A549 (cell line): ENCODE data around the gene DAB1.

Source experiments
- BHLHE40 ChIP-seq: IDR thresholded peaks from 2 replicates; pipeline ENCODE4 v1.6.1; 2012; ENCODE audit warnings: low read depth, low read length, inconsistent platforms
- CTCF ChIP-seq: fragments of >200 bp; sonication (Bioruptor Twin); formaldehyde crosslinking; IDR thresholded peaks from 3 replicates; pipeline ENCODE4 v1.5.1; 2016
- EP300 ChIP-seq, 2 experiments: fragments of >200 bp; sonication (Bioruptor Twin); formaldehyde crosslinking; IDR thresholded peaks; 2 replicates in 1 of 2; 3 replicates in 1 of 2; pipeline ENCODE4 v1.6.1; 2016 to 2017
- HOXB13 ChIP-seq: fragments of 250-450 bp; sonication (Bioruptor Pico); IDR thresholded peaks from 2 replicates; pipeline ENCODE4 v1.5.0; 2020; ENCODE audit warnings: low read depth, mild to moderate bottlenecking, moderate library complexity
- KDM1A ChIP-seq: fragments of 200-600 bp; sonication (generic); IDR thresholded peaks from 2 replicates; pipeline ENCODE4 v1.6.1; 2016; ENCODE audit warnings: low read depth, mild to moderate bottlenecking
- MAX ChIP-seq: IDR thresholded peaks from 2 replicates; pipeline ENCODE4 v1.6.1; 2012
- NR3C1 ChIP-seq: fragments of >200 bp; sonication (Bioruptor Twin); formaldehyde crosslinking; IDR thresholded peaks from 3 replicates; pipeline ENCODE4 v1.6.1; 2017
- USF2 ChIP-seq: fragments of 450-650 bp; IDR thresholded peaks from 2 replicates; pipeline ENCODE4 v1.6.1; 2014; ENCODE audit warnings: antibody characterized with exemption

GRCh38 chr1:57102561-57103326 lies 321.1 kb downstream of the DAB1 start:
- TF ChIP-seq MAX (no peak), CTCF (no peak), USF2 (no peak), NR3C1 (no peak), EP300 (IDR thresholded peaks at IDR 0.05) (no peak), KDM1A (no peak), HOXB13 (CRISPR knock-in tag) (no peak), BHLHE40 (no peak)
